Measurements from ENCODE around the gene AGPAT3. TPM values are rescaled to one million over a fixed set of nuclear protein-coding genes. Genes with fewer than 3 reads are reported as not detected.

The AGPAT3 gene
- polyA plus RNA-seq, 2 of the 4 experiments (the other 2 are of a cell fraction), result 18.2 to 20.3 TPM

GRCh38 chr21:43967981-43968380 is 103.0 kb downstream of the AGPAT3 start (continued):
- TF ChIP-seq HOXB5 (CRISPR knock-in tag; IDR thresholded peaks at IDR 0.05), result no peak
- TF ChIP-seq HDAC2 (IDR thresholded peaks at IDR 0.05), result no peak
- TF ChIP-seq HES2 (IDR thresholded peaks at IDR 0.05), result no peak
- no peak for TF ChIP-seq POLR2A (IDR thresholded peaks at IDR 0.05; ENCODE audit: low read length)
- TF ChIP-seq MYC (IDR thresholded peaks at IDR 0.05; ENCODE audit: borderline replicate concordance, low read length), result no peak

- TF ChIP-seq BHLHE40 (IDR thresholded peaks at IDR 0.05; ENCODE audit: low read depth, low read length) (no peak), PHF8 (IDR thresholded peaks at IDR 0.05; ENCODE audit: borderline replicate concordance, low read depth) (no peak), ZSCAN20 (CRISPR knock-in tag; IDR thresholded peaks at IDR 0.05) (no peak), MAX (IDR thresholded peaks at IDR 0.05) (no peak), CBX2 (IDR thresholded peaks at IDR 0.05; ENCODE audit: borderline replicate concordance, low read depth) (no peak), EP300 (IDR thresholded peaks at IDR 0.05) (no peak), CHD4 (IDR thresholded peaks at IDR 0.05; ENCODE audit: borderline replicate concordance) (no peak)
- Histone ChIP-seq H3K27ac (no peak overlapping the region), H3K4me1 (no peaks in the 10 kb centered on the region), H3K9me3 (no peaks in the 10 kb centered on the region), H3K4me2 (no peak overlapping the region), H3K4me3 (no peak overlapping the region)
- POLR2A ChIA-PET, result no interaction called here
- CTCF ChIA-PET, result no interaction called here
- FAIRE-seq (no peak), DNase-seq (ENCODE audit: low read depth in 1 of 2, low spot score in 1 of 2) (no peak), ATAC-seq (no peak)
- WGBS (ENCODE audit: missing lambda C conversion rate), result 89% methylated on average over 10 of the region's 19 CpGs
Measured at GRCh38 chr21:43968410-43969114, 103.5 kb downstream of the AGPAT3 start.

- H3K4me3 ChIP-seq, result no peak overlapping the region
- no peak overlapping the region for H3K27ac ChIP-seq
- ChIA-PET POLR2A (no interaction called here), CTCF (no interaction called here)
- 93% methylated on average over 14 of the region's 17 CpGs for WGBS (ENCODE audit: missing lambda C conversion rate)
- H3K4me1 ChIP-seq, result no peaks in the 10 kb centered on the region
- ATAC-seq (no peak), DNase-seq (ENCODE audit: low read depth in 1 of 2, low spot score in 1 of 2) (no peak), FAIRE-seq (no peak)
- H3K4me2 ChIP-seq, result no peak overlapping the region
- H3K9me3 ChIP-seq, result no peaks in the 10 kb centered on the region
- TF ChIP-seq REST (IDR thresholded peaks at IDR 0.05) (no peak), RFX5 (IDR thresholded peaks at IDR 0.05) (no peak), GATA3 (IDR thresholded peaks at IDR 0.05; ENCODE audit: borderline replicate concordance) (no peak), ZNF302 (CRISPR knock-in tag; IDR thresholded peaks at IDR 0.05) (no peak), BCL3 (IDR thresholded peaks at IDR 0.05) (no peak), NPAS2 (CRISPR knock-in tag; IDR thresholded peaks at IDR 0.05; ENCODE audit: borderline replicate concordance) (no peak)
Measured at GRCh38 chr21:43969115-43969444, 104.1 kb downstream of the AGPAT3 start.
